Fibroblast of mammary gland (primary cell): ENCODE data around the gene ELMOD3.
"Not testable (repeated sequence)": the region's sequence is repeated elsewhere in the genome, so short reads cannot be mapped to it uniquely, and the experiment has no call there.

Experiments
- DNase-seq: peaks from one replicate; pipeline ENCODE4 v3.0.0-alpha.2; 2010; ENCODE audit warnings: low read depth
- H3K4me3 ChIP-seq: 2 replicates; pipeline ENCODE4 v1.5.1; 2011; ENCODE audit warnings: low read depth, mild to moderate bottlenecking, low read length, moderate library complexity; ENCODE audit not compliant: control insufficient read depth
- CTCF ChIP-seq: conservative IDR thresholded peaks from 2 replicates; pipeline ENCODE4 v1.5.1; 2011; ENCODE audit warnings: low read depth, low read length, inconsistent platforms; ENCODE audit not compliant: control insufficient read depth, insufficient read depth

Gene ELMOD3

GRCh38 chr2:85330839-85331636 is 23.5 kb upstream of the ELMOD3 start:
- DNase-seq: no peak
- H3K4me3 ChIP-seq: no peak overlapping the region
- TF ChIP-seq CTCF: no peak

- H3K4me3 ChIP-seq, DNase-seq: not testable (repeated sequence)
These were observed 20.7 kb upstream of the ELMOD3 start for GRCh38 chr2:85333877-85334276.

- no peak overlapping the region for H3K4me3 ChIP-seq
- TF ChIP-seq CTCF: no peak
- DNase-seq: no peak
These were observed 19.6 kb upstream of the ELMOD3 start for GRCh38 chr2:85334928-85335327.

- no peak overlapping the region for H3K4me3 ChIP-seq
- no peak for TF ChIP-seq CTCF
- DNase-seq: no peak
These were observed 14.3 kb upstream of the ELMOD3 start for GRCh38 chr2:85340034-85340892.

GRCh38 chr2:85341269-85342029 is 13.1 kb upstream of the ELMOD3 start:
- no peak for TF ChIP-seq CTCF
- no peak overlapping the region for H3K4me3 ChIP-seq
- no peak for DNase-seq

- no peak for DNase-seq
- TF ChIP-seq CTCF: no peak
- no peak overlapping the region for H3K4me3 ChIP-seq
These were observed 12.4 kb upstream of the ELMOD3 start for GRCh38 chr2:85342156-85342555.

- not testable (repeated sequence) for DNase-seq, H3K4me3 ChIP-seq
These were observed 11.2 kb upstream of the ELMOD3 start for GRCh38 chr2:85343207-85343895.
